Spleen (tissue), 7 donors: ENCODE measurements around the gene TBC1D2.

ENCODE experiments used
- POLR2A ChIP-seq, 3 donors: fragments of 450-650 bp; IDR thresholded peaks; one replicate each; pipeline ENCODE4 v1.5.1; 2017; ENCODE audit warnings: antibody characterized with exemption in 3 of 3, mild to moderate bottlenecking in 1 of 3
- POLR2AphosphoS5 ChIP-seq, 3 donors: sonication (generic); formaldehyde crosslinking; IDR thresholded peaks; one replicate each; pipeline ENCODE4 v1.5.1; 2017; ENCODE audit warnings: antibody characterized with exemption in 3 of 3
- TF ChIP-seq, protein P1 (sequence below), 11 experiments: fragments of 200-600 bp in 7 of 11; fragments of 450-650 bp in 4 of 11; sonication (generic) in 4 of 11; IDR thresholded peaks in 8 of 11; conservative IDR thresholded peaks in 3 of 11; 1 replicate in 7 of 11; 2 replicates in 4 of 11; pipeline versions ENCODE4 v1.4.0 to v1.8.0; 2016 to 2021; ENCODE audit warnings: antibody characterized with exemption in 11 of 11, inconsistent platforms in 4 of 11, mild to moderate bottlenecking in 1 of 11
- donor health status: DM: no; HTN: no; CAD: no; lungs with moderate emphysema.
- donor health status: DM: no; HTN: no; CAD: no.
- donor health status: DM: no; HTN: no; CAD: no.

DNA sequence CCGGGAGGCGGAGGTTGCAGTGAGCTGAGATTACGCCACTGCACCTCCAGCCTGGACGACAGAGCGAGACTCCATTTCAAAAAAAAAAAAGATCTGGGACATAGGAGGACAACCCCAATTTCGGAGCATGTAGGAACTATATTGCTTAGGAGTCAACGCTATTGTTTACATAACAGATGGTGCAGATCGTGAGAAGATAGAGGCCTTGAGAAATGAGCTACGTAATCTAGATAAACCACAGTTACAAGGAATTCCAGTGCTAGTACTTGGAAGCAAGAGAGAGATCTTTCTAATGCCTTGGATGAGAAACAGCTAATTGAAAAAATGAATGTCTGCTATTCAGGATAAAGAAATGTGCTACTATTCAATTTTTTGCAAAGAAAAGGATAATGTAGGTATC is 20.3 kb downstream of the TBC1D2 start:
- TF ChIP-seq, protein P1, sequence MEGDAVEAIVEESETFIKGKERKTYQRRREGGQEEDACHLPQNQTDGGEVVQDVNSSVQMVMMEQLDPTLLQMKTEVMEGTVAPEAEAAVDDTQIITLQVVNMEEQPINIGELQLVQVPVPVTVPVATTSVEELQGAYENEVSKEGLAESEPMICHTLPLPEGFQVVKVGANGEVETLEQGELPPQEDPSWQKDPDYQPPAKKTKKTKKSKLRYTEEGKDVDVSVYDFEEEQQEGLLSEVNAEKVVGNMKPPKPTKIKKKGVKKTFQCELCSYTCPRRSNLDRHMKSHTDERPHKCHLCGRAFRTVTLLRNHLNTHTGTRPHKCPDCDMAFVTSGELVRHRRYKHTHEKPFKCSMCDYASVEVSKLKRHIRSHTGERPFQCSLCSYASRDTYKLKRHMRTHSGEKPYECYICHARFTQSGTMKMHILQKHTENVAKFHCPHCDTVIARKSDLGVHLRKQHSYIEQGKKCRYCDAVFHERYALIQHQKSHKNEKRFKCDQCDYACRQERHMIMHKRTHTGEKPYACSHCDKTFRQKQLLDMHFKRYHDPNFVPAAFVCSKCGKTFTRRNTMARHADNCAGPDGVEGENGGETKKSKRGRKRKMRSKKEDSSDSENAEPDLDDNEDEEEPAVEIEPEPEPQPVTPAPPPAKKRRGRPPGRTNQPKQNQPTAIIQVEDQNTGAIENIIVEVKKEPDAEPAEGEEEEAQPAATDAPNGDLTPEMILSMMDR (IDR thresholded peaks at IDR 0.05 in 8 of 11, conservative IDR thresholded peaks at IDR 0.05 in 3 of 11), result no peak
- TF ChIP-seq POLR2AphosphoS5 (IDR thresholded peaks at IDR 0.05), result no peak
- TF ChIP-seq POLR2A (IDR thresholded peaks at IDR 0.05), result no peak
